ENCODE data around the gene HOMER2. TPM values are rescaled to one million over a fixed set of nuclear protein-coding genes. Genes with fewer than 3 reads are reported as not detected.

The HOMER2 gene
- total and polyA plus RNA-seq, 9 of the 15 experiments (the other 6 are each of a cell fraction or from before 2014, with no cell fraction given), result 0.13 to 0.47 (median 0.29) TPM; not detected in 1

DNA sequence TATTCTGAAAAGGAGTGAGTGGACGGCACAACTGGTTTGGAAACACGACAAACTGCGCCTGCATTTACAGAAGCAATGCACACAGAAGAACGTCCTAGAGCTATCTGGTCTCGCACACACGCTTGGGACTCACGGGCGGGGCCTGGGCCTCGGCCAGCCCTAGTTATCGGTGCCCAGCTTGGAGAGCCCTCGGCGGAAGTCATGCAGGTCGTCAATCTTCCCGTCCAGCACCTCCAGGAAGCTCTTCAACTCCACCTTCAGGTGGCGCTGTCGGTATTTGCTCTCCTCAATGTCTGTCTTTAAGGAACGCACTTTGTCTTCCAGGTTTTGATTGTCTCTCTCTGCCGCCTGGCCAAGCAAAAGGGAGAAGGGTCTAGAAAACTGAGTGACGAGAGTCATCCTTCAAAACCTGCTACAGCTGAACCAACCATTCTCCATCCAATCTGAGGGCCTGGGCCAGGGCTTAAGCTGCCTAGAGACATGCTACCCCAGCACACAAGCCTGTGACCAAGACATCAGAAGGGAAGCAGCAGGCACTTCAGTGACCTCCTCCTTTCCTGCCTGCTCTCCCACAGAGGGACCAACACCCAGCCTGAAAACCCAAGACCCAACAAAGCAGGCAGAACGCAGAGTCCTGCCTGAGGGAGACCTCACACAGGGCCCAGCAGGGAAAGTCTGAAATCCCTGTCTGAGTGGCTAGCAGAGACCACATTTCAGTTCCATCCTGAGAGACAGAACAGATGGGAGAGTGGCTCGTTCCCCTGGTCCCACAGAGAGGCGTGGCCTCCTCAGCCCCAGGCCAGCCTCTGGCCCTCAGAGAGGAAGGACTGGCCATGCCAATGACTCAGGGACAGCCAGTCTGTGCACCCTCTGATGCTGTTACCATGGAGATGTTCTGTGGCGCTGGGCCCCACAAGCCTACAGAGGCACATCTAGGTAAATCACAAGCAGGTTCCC, 102.7 kb downstream of the HOMER2 start (continued):
- TF ChIP-seq HMBOX1 (IDR thresholded peaks at IDR 0.05), result peak; percentile 90
- TF ChIP-seq PKNOX1 (IDR thresholded peaks at IDR 0.05), result peak; percentile 97
- TF ChIP-seq ARID2 (IDR thresholded peaks at IDR 0.05), result peak; percentile 48; the same call in 1 of the 2 replicates
- peak; percentile 50 for TF ChIP-seq FOSL1 (tag; conservative IDR thresholded peaks at IDR 0.05)
- no peak for TF ChIP-seq ZNF79 (CRISPR knock-in tag; IDR thresholded peaks at IDR 0.05; ENCODE audit: low read depth)
- TF ChIP-seq MTA2 (IDR thresholded peaks at IDR 0.05; ENCODE audit: low read depth), result peak; percentile 91
- TF ChIP-seq MAFF (IDR thresholded peaks at IDR 0.05; ENCODE audit: low read length), result no peak
- peak; percentile 52 for TF ChIP-seq PHF20 (IDR thresholded peaks at IDR 0.05; ENCODE audit: partially characterized antibody)
- TF ChIP-seq CTBP1 (IDR thresholded peaks at IDR 0.05; ENCODE audit: borderline replicate concordance), result peak; percentile 91
- TF ChIP-seq ZNF143 (CRISPR knock-in tag; IDR thresholded peaks at IDR 0.05), result no peak
- no peak for TF ChIP-seq GABPB2 (CRISPR knock-in tag; conservative IDR thresholded peaks at IDR 0.05)
- no peak for TF ChIP-seq RERE (CRISPR knock-in tag; IDR thresholded peaks at IDR 0.05; ENCODE audit: borderline replicate concordance)
- peak; percentile 50; the same call in 1 of the 2 replicates for TF ChIP-seq ESRRA (IDR thresholded peaks at IDR 0.05; ENCODE audit: borderline replicate concordance, low read depth)
- TF ChIP-seq ZNF282 (CRISPR knock-in tag; IDR thresholded peaks at IDR 0.05), result no peak
- no peak for TF ChIP-seq MTA1 (IDR thresholded peaks at IDR 0.05; ENCODE audit: borderline replicate concordance)
- TF ChIP-seq KAT7 (CRISPR knock-in tag; IDR thresholded peaks at IDR 0.05; ENCODE audit: borderline replicate concordance), result peak; percentile 54; the same call in 1 of the 2 replicates
- TF ChIP-seq ZNF212 (CRISPR knock-in tag; IDR thresholded peaks at IDR 0.05), result no peak
- no peak for TF ChIP-seq TEAD2 (tag; IDR thresholded peaks at IDR 0.05)
- no peak for TF ChIP-seq JUNB (CRISPR knock-in tag; conservative IDR thresholded peaks at IDR 0.05)
- TF ChIP-seq ZBTB8A (IDR thresholded peaks at IDR 0.05; ENCODE audit: partially characterized antibody), result no peak
- peak; percentile 86 for TF ChIP-seq PHB2 (IDR thresholded peaks at IDR 0.05; ENCODE audit: low read depth)
- peak; percentile 89 for TF ChIP-seq PML (IDR thresholded peaks at IDR 0.05; ENCODE audit: low read length)

Data from K562 (cell line).